WTC11 (cell line): ENCODE measurements around the gene GAL3ST2. TPM values are rescaled to one million over a fixed set of nuclear protein-coding genes. Genes with fewer than 3 reads are reported as not detected.

Experiments used
- ATAC-seq: fragments of 200-7000 bp; cut with Tn5 transposase; 2 replicates; pipeline ENCODE4 v1.10.0; 2021; ENCODE audit warnings: mild to moderate bottlenecking, moderate library complexity
- CTCF ChIA-PET: fragments of 300-600 bp; sonication (Branson Sonifier 250); formaldehyde crosslinking; loops from one replicate; lab custom pipeline; 2021; ENCODE audit warnings: antibody characterized with exemption; lab: Charles Lee
- POLR2A ChIA-PET: fragments of 350-600 bp; sonication (Branson Sonifier 250); formaldehyde crosslinking; loops from one replicate; lab custom pipeline; 2021; ENCODE audit warnings: antibody characterized with exemption; lab: Charles Lee
- DNase-seq: peaks from one replicate; pipeline ENCODE4 v3.0.0; 2021; ENCODE audit warnings: low spot score
- H3K27ac Mint-ChIP-seq: 2 replicates; pipeline ENCODE4 v1.8.0; 2021; ENCODE audit warnings: mixed read lengths
- H3K27me3 Mint-ChIP-seq: 2 replicates; pipeline ENCODE4 v1.8.0; 2021; ENCODE audit warnings: low read depth, mild to moderate bottlenecking, moderate library complexity, mixed read lengths
- H3K36me3 Mint-ChIP-seq: 2 replicates; pipeline ENCODE4 v1.8.0; 2021; ENCODE audit warnings: mixed read lengths
- H3K4me1 Mint-ChIP-seq: 2 replicates; pipeline ENCODE4 v1.8.0; 2022; ENCODE audit warnings: mixed read lengths
- H3K4me3 Mint-ChIP-seq: 2 replicates; pipeline ENCODE4 v1.8.0; 2021; ENCODE audit warnings: mild to moderate bottlenecking, moderate library complexity, mixed read lengths
- H3K9me3 Mint-ChIP-seq: 2 replicates; pipeline ENCODE4 v1.8.0; 2021; ENCODE audit warnings: mixed read lengths
- CBFB ChIP-seq: sonication (generic); formaldehyde crosslinking; IDR thresholded peaks from 2 replicates; pipeline ENCODE4 v1.8.1; 2022; ENCODE audit warnings: mild to moderate bottlenecking, low read depth, missing genetic modification reagents
- CREB1 ChIP-seq: sonication (generic); formaldehyde crosslinking; IDR thresholded peaks from 2 replicates; pipeline ENCODE4 v1.8.0; 2023; ENCODE audit warnings: mild to moderate bottlenecking, missing genetic modification reagents
- E2F5 ChIP-seq: sonication (generic); formaldehyde crosslinking; IDR thresholded peaks from 2 replicates; pipeline ENCODE4 v1.8.1; 2022; ENCODE audit warnings: mild to moderate bottlenecking, moderate library complexity, missing genetic modification reagents
- FOXP1 ChIP-seq: sonication (generic); formaldehyde crosslinking; IDR thresholded peaks from 2 replicates; pipeline ENCODE4 v1.8.0; 2022; ENCODE audit warnings: missing genetic modification reagents, mild to moderate bottlenecking, moderate library complexity, borderline replicate concordance
- FOXP4 ChIP-seq: sonication (generic); formaldehyde crosslinking; IDR thresholded peaks from 2 replicates; pipeline ENCODE4 v1.8.0; 2022; ENCODE audit warnings: mild to moderate bottlenecking, missing genetic modification reagents
- GRHL2 ChIP-seq: fragments of 250-450 bp; sonication (Bioruptor Pico); IDR thresholded peaks from 2 replicates; pipeline ENCODE4 v1.8.0; 2022; ENCODE audit warnings: mild to moderate bottlenecking, moderate library complexity; ENCODE audit not compliant: insufficient replicate concordance, severe bottlenecking
- GTF2I ChIP-seq: fragments of 250-450 bp; sonication (Bioruptor Pico); conservative IDR thresholded peaks from 2 replicates; pipeline ENCODE4 v1.4.0; 2021; ENCODE audit warnings: mild to moderate bottlenecking
- HMGA2 ChIP-seq: fragments of 250-450 bp; sonication (Bioruptor Pico); IDR thresholded peaks from 2 replicates; pipeline ENCODE4 v1.4.0; 2021; ENCODE audit warnings: mild to moderate bottlenecking, moderate library complexity
- JUN ChIP-seq: sonication (generic); formaldehyde crosslinking; IDR thresholded peaks from 2 replicates; pipeline ENCODE4 v1.8.0; 2023; ENCODE audit warnings: mild to moderate bottlenecking, missing genetic modification reagents
- KAT7 ChIP-seq: sonication (generic); formaldehyde crosslinking; IDR thresholded peaks from 2 replicates; pipeline ENCODE4 v1.8.1; 2023; ENCODE audit warnings: missing genetic modification reagents, mild to moderate bottlenecking, borderline replicate concordance
- NR3C1 ChIP-seq: sonication (generic); formaldehyde crosslinking; conservative IDR thresholded peaks from 2 replicates; pipeline ENCODE4 v1.8.1; 2023; ENCODE audit warnings: low read depth, mild to moderate bottlenecking, missing genetic modification reagents
- PRDM15 ChIP-seq: sonication (generic); formaldehyde crosslinking; IDR thresholded peaks from 2 replicates; pipeline ENCODE4 v1.8.0; 2022; ENCODE audit warnings: missing genetic modification reagents
- RORB ChIP-seq: fragments of 250-450 bp; sonication (Bioruptor Pico); IDR thresholded peaks from 2 replicates; pipeline ENCODE4 v1.9.0; 2021; ENCODE audit warnings: mild to moderate bottlenecking
- SOX15 ChIP-seq: fragments of 250-450 bp; sonication (Bioruptor Pico); IDR thresholded peaks from 2 replicates; pipeline ENCODE4 v1.9.0; 2021; ENCODE audit warnings: mild to moderate bottlenecking
- ZMAT4 ChIP-seq: fragments of 250-450 bp; sonication (Bioruptor Pico); IDR thresholded peaks from 2 replicates; pipeline ENCODE4 v1.9.0; 2021; ENCODE audit warnings: mild to moderate bottlenecking
- ZNF121 ChIP-seq: sonication (generic); formaldehyde crosslinking; IDR thresholded peaks from 2 replicates; pipeline ENCODE4 v1.8.0; 2023; ENCODE audit warnings: missing genetic modification reagents
- ZNF263 ChIP-seq: sonication (generic); formaldehyde crosslinking; IDR thresholded peaks from 2 replicates; pipeline ENCODE4 v1.8.1; 2022; ENCODE audit warnings: low read depth, mild to moderate bottlenecking, moderate library complexity, missing genetic modification reagents
- ZNF416 ChIP-seq: fragments of 250-450 bp; sonication (Bioruptor Pico); IDR thresholded peaks from 2 replicates; pipeline ENCODE4 v1.9.0; 2021; ENCODE audit warnings: mild to moderate bottlenecking, inconsistent platforms
- ZNF532 ChIP-seq: fragments of 250-450 bp; sonication (Bioruptor Pico); IDR thresholded peaks from 2 replicates; pipeline ENCODE4 v1.9.0; 2021; ENCODE audit warnings: mild to moderate bottlenecking, borderline replicate concordance
- total RNA-seq: library from RNA; stranded (reverse); gene quantifications from 3 replicates; pipeline ENCODE4 v1.2.3, GENCODE V29; 2021

The GAL3ST2 gene
- total RNA-seq, 1 experiment from 2014 or later, result 0.98 TPM

- CTCF ChIA-PET, result interaction anchor here (0.7 to 1.3 kb wide), 3 partner anchors 17 to 436 kb away, joined by 3 to 4 read pairs (median 4); no protein-coding TSS in a partner anchor
Observed at GRCh38 chr2:241843321-241844065, 66.9 kb downstream of the GAL3ST2 start.

GRCh38 chr2:241844066-241844728, 67.6 kb downstream of the GAL3ST2 start:
- ATAC-seq, result peak; percentile 79
- peak; percentile 65 for DNase-seq
- POLR2A ChIA-PET, result interaction anchor here (0.7 kb wide), 1 partner anchor 12 kb away, joined by 8 read pairs; no protein-coding TSS in a partner anchor
- H3K4me3 Mint-ChIP-seq, result peak overlapping the region; percentile 69
- H3K4me1 Mint-ChIP-seq, result peaks cover 19% of the 10 kb centered on the region
- peaks cover 38% of the 10 kb centered on the region for H3K27me3 Mint-ChIP-seq
- H3K36me3 Mint-ChIP-seq, result no peaks in the 10 kb centered on the region
- CTCF ChIA-PET, result interaction anchor here (0.7 to 1.3 kb wide), 3 partner anchors 16 to 437 kb away, joined by 3 to 4 read pairs (median 4); no protein-coding TSS in a partner anchor
- no peaks in the 10 kb centered on the region for H3K9me3 Mint-ChIP-seq
- H3K27ac Mint-ChIP-seq, result no peak overlapping the region
- TF ChIP-seq SOX15 (CRISPR knock-in tag) (no peak), E2F5 (CRISPR knock-in tag) (no peak), KAT7 (CRISPR knock-in tag) (no peak), FOXP1 (CRISPR knock-in tag) (no peak), CREB1 (CRISPR knock-in tag) (no peak), ZNF532 (CRISPR knock-in tag) (no peak), CBFB (CRISPR knock-in tag) (no peak), ZNF121 (peak; percentile 91), GTF2I (CRISPR knock-in tag) (0 out of 2 replicates have a peak, but pooled peaks have one; percentile 21), FOXP4 (no peak), ZMAT4 (CRISPR knock-in tag) (no peak)

More at GRCh38 chr2:241843321-241844065, 66.9 kb downstream of the GAL3ST2 start:
- Mint-ChIP-seq H3K27me3 (peaks cover 38% of the 10 kb centered on the region), H3K4me1 (peaks cover 19% of the 10 kb centered on the region), H3K36me3 (no peaks in the 10 kb centered on the region), H3K4me3 (peak overlapping the region; percentile 41), H3K27ac (no peak overlapping the region), H3K9me3 (no peaks in the 10 kb centered on the region)
- POLR2A ChIA-PET, result no interaction called here
- ATAC-seq (no peak), DNase-seq (no peak)
- TF ChIP-seq FOXP1 (CRISPR knock-in tag) (no peak), PRDM15 (no peak), NR3C1 (no peak), ZNF416 (CRISPR knock-in tag) (no peak), HMGA2 (CRISPR knock-in tag) (no peak), RORB (CRISPR knock-in tag) (no peak), JUN (CRISPR knock-in tag) (no peak), GRHL2 (CRISPR knock-in tag) (no peak), GTF2I (CRISPR knock-in tag) (no peak), ZNF263 (CRISPR knock-in tag) (no peak)
